Stimulated activated CD8-positive, alpha-beta memory T cell treated with anti-CD3 and anti-CD28 coated beads, Interleukin-4, amount 100 ng/mL, for 24 hours (primary cell): ENCODE measurements around the gene RTN1.

Source experiments
- DNase-seq: peaks from one replicate; pipeline ENCODE4 v3.0.0-alpha.2; 2020; ENCODE audit warnings: low read depth

Gene RTN1

GRCh38 chr14:59850458-59850857, 20.1 kb downstream of the RTN1 start:
- no peak for DNase-seq

DNA sequence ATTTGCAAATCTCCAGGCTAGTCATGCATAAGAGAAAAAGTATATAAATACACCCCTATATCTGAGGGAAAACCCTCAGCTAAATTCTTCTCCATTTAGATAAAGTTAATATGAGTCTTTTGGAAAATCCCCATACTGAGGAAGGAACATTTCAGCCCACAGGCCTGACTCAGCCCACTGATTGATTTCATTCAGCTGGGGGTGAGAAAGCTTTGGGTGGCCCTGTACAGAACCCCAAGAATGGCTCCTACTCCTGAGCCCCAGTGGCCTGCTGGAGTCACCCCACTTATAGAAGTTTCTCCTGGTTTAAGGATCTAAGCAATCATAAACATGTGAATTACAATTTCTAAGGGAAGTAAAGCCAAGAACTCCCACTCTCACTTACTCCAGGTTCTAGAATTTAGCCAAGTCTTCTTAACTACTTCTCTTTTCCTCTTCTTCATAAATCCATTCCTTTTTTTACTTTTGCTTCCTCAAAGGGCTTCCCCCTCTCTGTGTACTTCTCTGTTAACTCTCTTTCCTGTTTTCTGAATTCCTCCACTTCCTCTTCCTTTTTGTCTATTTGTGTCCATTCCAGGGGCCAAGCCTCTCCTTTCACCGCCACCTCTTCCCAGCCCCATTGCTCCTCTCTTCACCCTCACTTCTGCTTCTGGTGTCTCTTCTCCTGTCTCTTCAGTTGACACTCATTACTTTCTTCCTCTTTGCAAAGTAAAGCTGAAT, 21.0 kb downstream of the RTN1 start:
- DNase-seq: no peak

- no peak for DNase-seq
Observed at GRCh38 chr14:59848671-59849070, 21.9 kb downstream of the RTN1 start.

DNA sequence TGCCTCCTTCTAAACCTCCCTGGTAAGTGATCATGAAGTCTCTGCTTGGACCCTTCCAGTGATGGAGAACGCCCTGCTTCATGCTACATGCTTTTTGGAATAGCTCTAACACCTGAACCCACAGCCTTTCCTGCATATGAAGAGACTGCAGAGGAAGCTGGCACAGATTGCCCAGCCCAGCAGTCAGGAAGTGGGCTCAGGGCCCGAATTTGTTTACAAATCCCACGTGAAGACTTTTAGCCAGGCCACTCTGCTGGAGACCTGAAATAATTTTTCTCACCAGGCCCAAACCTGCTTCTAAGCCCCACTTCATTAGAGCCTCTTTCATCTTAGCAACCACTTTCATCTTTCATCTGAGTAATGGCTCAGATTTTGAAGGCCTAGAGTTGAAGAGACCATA, 22.9 kb downstream of the RTN1 start:
- DNase-seq: no peak

DNA sequence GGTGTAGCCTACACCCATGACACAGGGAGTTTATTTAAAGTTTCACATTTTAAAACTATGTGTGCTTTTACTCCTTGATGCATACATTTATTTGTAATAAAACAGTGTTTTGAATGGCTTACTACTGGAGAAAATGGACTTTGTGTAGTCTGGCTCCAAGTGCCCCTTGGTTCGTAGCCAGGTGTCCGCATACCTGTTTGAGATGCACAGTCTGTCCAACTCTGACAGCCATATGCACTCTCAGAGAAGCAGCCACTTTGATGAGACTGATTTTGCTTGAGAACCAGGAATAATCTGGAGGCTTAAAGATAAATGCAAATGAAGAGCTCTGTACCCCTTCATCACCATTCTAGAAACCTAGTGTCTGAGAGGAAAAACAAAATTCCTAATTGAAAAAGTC, 24.0 kb downstream of the RTN1 start:
- DNase-seq: no peak

- no peak for DNase-seq
Observed at GRCh38 chr14:59845245-59845644, 25.3 kb downstream of the RTN1 start.

DNA sequence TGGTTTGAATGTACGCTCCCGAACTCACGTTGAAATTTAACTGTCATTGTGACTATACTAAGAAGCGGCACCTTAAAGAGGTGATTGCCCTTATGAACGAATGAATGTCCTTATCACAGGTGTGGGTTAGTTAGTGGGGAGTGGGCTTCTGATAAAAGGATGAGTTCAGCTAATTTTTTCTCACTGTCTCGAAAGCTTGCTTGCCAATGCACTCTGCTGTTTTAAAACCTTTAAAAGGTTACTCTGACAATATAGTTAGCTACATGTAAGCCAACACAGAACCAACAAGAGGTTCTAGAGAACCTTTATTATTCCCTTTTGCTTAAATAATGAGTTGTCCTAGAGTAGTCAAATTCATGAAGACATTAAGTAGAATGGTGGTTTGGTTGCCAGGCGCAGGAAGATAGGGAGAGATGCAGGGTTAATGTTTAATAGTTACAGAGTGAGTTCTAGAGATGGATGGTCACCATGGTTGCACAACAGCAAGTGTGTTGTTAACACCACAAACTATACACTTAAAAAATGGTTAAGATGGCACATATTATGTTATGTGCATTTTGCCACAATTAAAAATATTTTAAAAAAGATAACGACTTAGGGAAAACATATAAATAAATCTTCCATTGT, 26.3 kb downstream of the RTN1 start:
- no peak for DNase-seq

- DNase-seq: no peak
Observed at GRCh38 chr14:59836116-59836515, 34.5 kb downstream of the RTN1 start.

DNA sequence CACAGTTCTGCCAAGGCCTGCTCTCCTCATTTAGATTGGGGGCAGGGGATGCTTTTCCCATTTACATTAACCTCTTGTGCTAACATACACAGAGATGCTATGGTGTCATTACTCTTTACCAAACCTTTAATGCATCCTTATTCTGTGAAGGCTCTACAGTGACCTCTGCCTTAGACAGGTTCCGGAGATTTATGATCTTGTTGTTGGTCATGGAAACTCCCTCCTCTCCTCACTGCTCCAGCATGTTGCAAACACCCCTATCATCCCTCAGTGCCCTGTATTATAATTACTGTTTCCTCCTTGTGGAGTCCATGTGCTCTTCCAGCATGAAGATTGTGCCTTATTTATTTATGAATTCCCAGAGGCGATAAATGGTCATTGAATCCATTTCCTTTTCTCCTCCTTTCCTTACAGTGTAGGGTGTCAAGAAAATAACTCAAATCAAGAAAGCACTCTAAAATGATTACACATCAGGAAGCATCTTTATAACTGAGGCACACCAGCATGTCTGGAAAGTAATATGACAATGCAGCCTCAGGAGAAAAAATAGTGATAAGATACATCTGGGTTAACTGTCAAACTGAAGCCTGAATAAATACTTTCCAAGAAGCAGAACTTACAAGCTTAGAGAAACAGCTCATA, 37.8 kb downstream of the RTN1 start:
- no peak for DNase-seq

GRCh38 chr14:59831121-59831730, 39.4 kb downstream of the RTN1 start:
- DNase-seq: no peak

DNA sequence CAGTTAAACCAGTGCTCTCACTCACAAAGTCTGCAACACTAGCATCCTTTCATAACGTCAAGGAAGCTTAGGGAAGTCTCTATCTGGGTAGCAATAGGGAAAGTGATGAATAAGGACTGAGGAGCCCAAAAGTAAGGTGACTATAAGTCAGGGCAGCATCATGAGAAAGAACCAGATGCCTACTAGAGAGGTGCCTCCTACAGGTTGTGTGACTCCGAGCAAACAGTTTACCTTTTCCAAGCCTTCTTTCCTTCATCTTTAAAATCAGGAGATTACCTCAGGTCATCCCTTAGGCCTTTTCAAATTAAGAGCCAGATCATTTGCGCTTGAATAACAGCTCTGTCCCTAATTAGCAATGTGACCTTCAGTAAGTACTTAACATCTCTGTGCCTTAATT, 40.2 kb downstream of the RTN1 start:
- DNase-seq: no peak

DNA sequence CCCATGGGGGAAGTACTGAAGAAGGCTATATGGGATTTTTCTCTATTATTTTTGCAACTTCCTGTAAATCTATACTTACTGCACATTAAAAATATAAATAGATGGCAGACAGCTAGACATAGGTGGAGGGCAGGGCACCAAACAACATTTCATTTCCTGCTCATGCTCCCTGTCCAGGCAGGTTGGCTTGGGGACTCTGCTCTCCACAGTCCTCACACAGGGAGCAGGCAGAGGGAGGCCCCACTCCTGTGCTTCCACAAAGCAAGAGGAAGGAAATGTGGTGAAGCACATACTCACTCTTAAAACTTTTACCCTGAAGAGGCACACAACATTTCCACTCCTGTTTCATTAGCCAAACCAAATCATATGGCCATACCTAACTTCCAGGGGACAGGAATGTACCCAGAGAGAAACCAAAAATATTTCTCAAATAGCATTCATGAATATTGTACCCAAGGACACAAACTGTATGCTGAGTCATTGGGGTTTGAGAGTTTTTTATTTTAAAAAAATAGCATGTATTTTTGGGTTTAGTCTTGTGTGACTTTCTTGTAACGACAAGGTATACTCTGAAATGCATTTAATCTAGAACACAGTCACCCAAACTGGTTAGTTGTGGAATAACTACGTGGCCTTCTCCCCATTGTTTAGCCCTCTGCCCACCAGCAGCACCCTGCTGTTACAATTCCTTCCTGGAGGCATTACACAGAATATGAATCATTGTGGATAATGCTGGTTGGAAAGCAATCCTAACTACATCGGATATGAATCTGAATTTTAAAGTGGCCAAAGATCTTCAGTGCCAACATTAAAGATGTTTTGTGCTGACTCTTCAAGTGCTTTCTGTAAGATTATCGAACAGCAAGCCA, 40.9 kb downstream of the RTN1 start:
- DNase-seq: no peak

- DNase-seq: no peak
Observed at GRCh38 chr14:59828276-59828675, 42.3 kb downstream of the RTN1 start.

- DNase-seq: no peak
Observed at GRCh38 chr14:59827401-59827800, 43.2 kb downstream of the RTN1 start.

DNA sequence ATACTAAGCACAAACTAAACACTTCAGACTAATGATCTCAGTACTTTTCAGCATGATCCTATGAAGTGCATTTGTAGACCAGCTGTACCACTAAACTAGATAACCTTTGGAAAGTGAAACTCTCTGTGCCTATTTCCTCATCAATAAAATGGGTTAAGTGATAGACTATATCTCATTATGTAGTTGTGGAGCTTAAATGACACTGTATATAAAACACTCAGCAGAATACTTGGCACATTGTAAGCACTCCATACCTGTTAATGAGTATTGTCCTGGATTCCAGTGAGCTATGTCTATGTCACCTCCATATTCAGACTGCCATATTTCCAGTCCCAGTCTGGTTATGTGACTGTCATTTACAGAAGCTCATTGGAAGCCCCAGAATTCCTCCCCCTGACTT, 44.4 kb downstream of the RTN1 start:
- DNase-seq: no peak

DNA sequence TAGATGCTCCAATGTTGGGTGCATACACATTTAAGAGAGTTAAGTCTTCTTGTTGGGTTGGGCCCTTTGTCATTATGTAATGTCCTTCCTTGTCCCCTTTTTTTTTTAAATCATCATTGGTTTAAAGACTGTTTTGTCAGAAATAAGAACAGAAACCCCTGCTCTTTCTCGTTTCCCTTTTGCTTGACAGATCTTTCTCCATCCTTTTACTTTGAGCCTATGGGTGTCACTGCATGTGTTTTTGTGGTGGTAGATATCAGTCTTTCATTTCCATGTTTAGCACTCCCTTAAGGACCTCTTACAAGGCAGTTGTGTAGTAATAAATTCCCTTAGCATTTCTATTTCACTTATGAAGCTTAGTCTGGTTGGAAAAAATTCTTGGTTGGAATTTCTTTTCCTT, 47.4 kb downstream of the RTN1 start:
- DNase-seq: no peak

DNA sequence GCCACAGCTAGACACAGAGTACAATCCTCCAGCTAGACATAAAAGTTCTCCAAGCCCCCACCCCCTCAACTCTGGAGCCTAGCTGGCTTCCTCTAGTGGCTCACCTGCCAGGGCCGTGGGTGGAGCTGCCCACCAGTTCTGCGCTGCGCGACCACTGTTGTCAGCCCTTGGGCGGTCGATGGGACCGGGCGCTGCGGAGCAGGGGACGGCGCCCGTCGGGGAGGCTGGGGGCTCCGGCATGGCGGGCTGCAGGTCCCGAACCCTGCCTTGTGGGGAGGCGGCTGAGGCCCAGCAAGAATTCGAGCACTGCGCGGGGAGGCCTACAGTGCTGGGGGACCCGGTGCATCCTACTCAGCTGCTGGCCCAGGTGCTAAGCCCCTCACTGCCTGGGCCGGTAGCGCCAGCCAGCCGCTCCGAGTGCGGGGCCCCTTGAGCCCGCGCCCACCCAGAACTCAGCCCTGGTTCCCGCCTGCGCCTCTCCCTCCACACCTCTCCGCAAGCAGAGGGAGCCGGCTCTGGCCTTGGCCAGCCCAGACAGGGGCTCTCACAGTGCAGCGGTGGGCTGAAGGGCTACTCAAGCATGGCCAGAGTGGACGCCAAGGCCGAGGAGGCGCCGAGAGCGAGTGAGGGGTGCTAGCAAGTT, 51.0 kb downstream of the RTN1 start:
- no peak for DNase-seq

- no peak for DNase-seq
Observed at GRCh38 chr14:59816941-59817340, 53.6 kb downstream of the RTN1 start.

DNA sequence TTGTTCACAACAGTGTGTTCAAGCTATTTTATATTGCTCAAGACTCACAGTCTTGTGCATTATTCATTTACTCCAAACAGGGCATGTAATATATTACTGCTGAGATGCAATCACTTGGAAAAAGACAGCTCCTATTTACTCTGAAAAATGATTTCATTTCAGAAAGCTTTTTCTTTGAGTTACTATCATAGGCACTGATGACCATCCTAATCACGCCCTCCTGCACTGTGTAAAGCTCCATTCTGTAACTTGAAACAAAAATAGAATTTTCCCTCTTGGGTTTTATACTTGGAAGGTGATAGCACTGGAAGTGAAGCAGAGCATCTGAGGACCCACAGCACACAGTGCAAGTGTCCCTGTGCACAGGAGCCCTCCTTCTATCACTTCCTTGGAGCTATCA, 55.6 kb downstream of the RTN1 start:
- no peak for DNase-seq

GRCh38 chr14:59811815-59812214, 58.8 kb downstream of the RTN1 start:
- DNase-seq: no peak

DNA sequence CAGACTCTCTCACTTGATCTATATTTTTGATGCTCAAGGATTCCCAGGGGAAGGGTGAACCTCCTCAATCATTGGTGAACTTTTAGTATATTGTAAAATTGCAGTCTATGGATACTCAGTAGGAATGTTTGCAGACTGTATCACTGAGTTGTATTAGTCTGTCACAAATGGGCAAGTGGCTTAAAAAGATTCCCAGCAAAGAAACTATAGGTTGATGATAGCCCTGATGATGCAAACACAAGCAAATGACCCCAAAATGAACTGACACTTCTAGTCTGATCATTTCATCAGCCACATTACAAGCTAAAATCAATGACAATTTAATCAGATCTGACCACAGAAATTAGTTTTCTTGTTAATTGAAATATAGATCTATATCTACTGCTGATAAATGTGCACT, 59.5 kb downstream of the RTN1 start:
- no peak for DNase-seq

DNA sequence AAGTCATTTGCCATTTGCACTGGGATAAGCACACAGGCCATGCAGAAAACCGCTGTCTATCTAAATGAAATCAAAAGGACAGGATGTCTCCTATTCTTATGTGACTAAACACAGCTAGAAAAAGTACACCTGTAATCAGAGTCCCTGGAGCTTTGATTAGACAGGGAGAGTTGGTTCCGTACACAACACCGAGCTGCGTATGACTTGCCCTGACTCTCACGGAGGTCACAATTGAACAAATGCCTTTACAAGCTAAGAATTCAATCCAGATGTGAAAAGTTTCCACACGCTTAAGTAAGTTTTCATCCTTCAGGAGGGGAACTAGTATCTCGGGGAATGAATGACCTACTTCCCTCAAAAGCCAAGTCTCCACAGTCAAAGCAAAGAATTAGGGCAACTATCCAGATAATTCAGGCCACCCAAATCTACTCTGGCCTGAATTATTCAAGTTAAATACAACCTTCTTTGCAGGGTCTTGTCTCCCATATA, 67.5 kb downstream of the RTN1 start:
- DNase-seq: no peak
